Right atrium auricular region (tissue), 2 donors: ENCODE measurements around the gene CALCA. TPM values are rescaled to one million over a fixed set of nuclear protein-coding genes. Genes with fewer than 3 reads are reported as not detected.

ENCODE experiments used
- DNase-seq: peaks from one replicate; pipeline ENCODE4 v3.0.0-alpha.2; 2019; ENCODE audit warnings: low spot score
- H3K27ac ChIP-seq, 2 donors: fragments of 200-600 bp; sonication (generic); 1 replicate in 1 of 2; 2 replicates in 1 of 2; pipeline ENCODE4 v1.5.1; 2016 to 2019
- H3K27me3 ChIP-seq, 2 donors: fragments of 200-600 bp; sonication (generic); one replicate each; pipeline versions ENCODE4 v1.5.1 to v1.6.0; 2017 to 2019
- H3K36me3 ChIP-seq: fragments of 200-600 bp; sonication (generic); one replicate; pipeline ENCODE4 v1.5.1; 2016
- H3K4me1 ChIP-seq, 2 donors: fragments of 200-600 bp; sonication (generic); one replicate each; pipeline versions ENCODE4 v1.5.1 to v1.6.0; 2017 to 2019
- H3K4me3 ChIP-seq, 2 donors: fragments of 200-600 bp; sonication (generic); 1 replicate in 1 of 2; 2 replicates in 1 of 2; pipeline ENCODE4 v1.5.1; 2017 to 2019; ENCODE audit warnings: mild to moderate bottlenecking in 1 of 2, moderate library complexity in 1 of 2
- H3K9me3 ChIP-seq, 2 donors: fragments of 200-600 bp; sonication (generic); one replicate each; pipeline ENCODE4 v1.5.1; 2019
- total RNA-seq, 2 donors: library from RNA; depleted of rRNA; stranded (reverse); fragments of >200 nt; gene quantifications; one replicate each; pipeline ENCODE4 v1.1.0, GENCODE V29; 2016
- TF ChIP-seq, protein P1 (sequence below), 2 donors: fragments of 200-600 bp; sonication (generic); IDR thresholded peaks; one replicate each; pipeline ENCODE4 v1.5.1; 2019; ENCODE audit warnings: antibody characterized with exemption in 2 of 2

The CALCA gene
- total RNA-seq, 2 donors from 2014 or later: not detected

DNA sequence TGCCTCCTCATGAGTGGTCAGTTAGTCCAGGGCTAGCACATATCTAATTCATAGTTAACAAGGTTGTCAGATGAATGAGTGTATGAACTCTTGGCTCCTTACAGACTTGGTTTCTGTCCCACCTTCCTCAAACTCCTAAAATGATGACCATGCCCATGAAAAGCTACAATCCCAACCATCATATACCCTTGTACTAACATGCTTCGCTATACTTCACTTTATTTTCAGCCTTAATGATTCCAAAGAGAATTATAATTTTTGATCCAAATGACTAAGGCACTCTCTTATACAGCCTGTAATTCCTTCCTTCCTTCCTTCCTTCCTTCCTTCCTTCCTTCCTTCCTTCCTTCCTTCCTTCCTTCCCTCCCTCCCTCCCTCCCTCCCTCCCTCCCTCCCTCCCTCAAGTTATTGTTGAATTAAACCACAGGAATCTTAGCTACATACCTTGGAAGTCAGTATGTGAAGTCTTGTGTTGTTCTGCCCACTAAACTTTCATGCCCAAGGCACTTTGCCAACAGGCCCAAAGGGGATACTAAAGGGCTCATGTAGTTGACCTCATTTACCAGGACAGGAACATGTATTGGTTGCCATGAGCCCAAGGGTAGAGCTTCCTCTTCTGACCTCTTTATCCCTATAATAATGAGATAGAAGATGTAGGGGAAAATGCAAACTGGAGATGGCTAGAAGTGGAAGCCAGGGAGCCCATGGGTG lies 37.4 kb downstream of the CALCA start:
- Histone ChIP-seq H3K9me3 (no peaks in the 10 kb centered on the region), H3K4me3 (no peak overlapping the region), H3K4me1 (no peaks in the 10 kb centered on the region), H3K36me3 (no peaks in the 10 kb centered on the region), H3K27ac (no peak overlapping the region), H3K27me3 (no peaks in the 10 kb centered on the region)
- TF ChIP-seq, protein P1, sequence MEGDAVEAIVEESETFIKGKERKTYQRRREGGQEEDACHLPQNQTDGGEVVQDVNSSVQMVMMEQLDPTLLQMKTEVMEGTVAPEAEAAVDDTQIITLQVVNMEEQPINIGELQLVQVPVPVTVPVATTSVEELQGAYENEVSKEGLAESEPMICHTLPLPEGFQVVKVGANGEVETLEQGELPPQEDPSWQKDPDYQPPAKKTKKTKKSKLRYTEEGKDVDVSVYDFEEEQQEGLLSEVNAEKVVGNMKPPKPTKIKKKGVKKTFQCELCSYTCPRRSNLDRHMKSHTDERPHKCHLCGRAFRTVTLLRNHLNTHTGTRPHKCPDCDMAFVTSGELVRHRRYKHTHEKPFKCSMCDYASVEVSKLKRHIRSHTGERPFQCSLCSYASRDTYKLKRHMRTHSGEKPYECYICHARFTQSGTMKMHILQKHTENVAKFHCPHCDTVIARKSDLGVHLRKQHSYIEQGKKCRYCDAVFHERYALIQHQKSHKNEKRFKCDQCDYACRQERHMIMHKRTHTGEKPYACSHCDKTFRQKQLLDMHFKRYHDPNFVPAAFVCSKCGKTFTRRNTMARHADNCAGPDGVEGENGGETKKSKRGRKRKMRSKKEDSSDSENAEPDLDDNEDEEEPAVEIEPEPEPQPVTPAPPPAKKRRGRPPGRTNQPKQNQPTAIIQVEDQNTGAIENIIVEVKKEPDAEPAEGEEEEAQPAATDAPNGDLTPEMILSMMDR (IDR thresholded peaks at IDR 0.05): no peak
- no peak for DNase-seq

- peaks cover 0 to 6% of the 10 kb centered on the region in 2 donors for H3K9me3 ChIP-seq
- DNase-seq: no peak
- H3K36me3 ChIP-seq: no peaks in the 10 kb centered on the region
- no peak overlapping the region for H3K4me3 ChIP-seq
- no peak overlapping the region for H3K27ac ChIP-seq
- TF ChIP-seq, protein P1 (IDR thresholded peaks at IDR 0.05): no peak
- H3K4me1 ChIP-seq: no peaks in the 10 kb centered on the region
- no peaks in the 10 kb centered on the region for H3K27me3 ChIP-seq
Measured at GRCh38 chr11:14932447-14932846, 39.7 kb downstream of the CALCA start.

DNA sequence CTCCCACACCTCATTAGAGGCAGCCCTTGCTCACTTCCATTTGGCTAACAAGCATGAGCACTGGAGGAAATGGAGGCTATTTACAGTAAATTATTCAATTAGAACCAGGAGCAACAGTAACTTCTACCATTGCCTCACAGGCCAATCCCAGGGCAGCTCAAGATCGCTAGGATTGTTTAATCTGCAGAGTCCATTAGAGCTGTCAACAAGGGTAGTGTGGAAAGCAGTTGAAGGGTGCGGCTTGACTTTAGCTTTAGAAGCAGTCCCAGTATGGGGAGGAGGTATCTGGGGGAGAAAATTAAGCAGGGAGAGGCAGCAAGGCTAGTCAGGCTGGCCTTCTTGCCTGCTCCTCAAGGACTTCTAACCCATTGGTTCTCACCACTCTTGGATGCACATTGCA lies 41.8 kb downstream of the CALCA start:
- Histone ChIP-seq H3K4me3 (no peak overlapping the region), H3K27ac (no peak overlapping the region), H3K27me3 (no peaks in the 10 kb centered on the region), H3K9me3 (peaks cover 0 to 6% of the 10 kb centered on the region in 2 donors), H3K4me1 (no peaks in the 10 kb centered on the region), H3K36me3 (no peaks in the 10 kb centered on the region)
- no peak for DNase-seq
- TF ChIP-seq, protein P1 (IDR thresholded peaks at IDR 0.05): no peak

GRCh38 chr11:14927146-14927545 lies 45.0 kb downstream of the CALCA start:
- Histone ChIP-seq H3K4me3 (no peak overlapping the region), H3K4me1 (no peaks in the 10 kb centered on the region), H3K27ac (no peak overlapping the region), H3K27me3 (no peaks in the 10 kb centered on the region), H3K9me3 (peaks cover 0 to 6% of the 10 kb centered on the region in 2 donors), H3K36me3 (no peaks in the 10 kb centered on the region)
- DNase-seq: no peak
- TF ChIP-seq, protein P1 (IDR thresholded peaks at IDR 0.05): no peak

DNA sequence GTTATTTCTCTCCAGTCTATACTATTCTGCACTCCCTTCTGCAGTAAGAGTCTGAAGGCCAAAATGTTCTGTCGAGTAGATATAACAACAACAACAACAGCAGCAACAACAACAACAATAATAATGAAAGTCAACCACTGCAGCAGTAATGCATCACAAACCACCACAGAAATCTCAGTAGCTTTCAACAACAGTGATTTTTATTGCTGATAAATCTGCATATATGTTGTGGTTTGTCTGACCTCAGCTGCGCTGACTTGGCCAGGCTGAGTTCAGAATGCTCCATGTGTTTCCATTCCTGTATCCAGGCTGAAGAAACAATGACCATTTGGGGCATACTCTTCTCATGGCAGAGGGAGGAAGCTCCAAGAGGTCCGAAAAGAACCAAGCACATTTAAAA lies 47.8 kb downstream of the CALCA start:
- H3K4me1 ChIP-seq: no peaks in the 10 kb centered on the region
- no peaks in the 10 kb centered on the region for H3K36me3 ChIP-seq
- no peak overlapping the region for H3K27ac ChIP-seq
- TF ChIP-seq, protein P1 (IDR thresholded peaks at IDR 0.05): no peak
- no peaks in the 10 kb centered on the region for H3K27me3 ChIP-seq
- no peak for DNase-seq
- H3K9me3 ChIP-seq: peaks cover 0 to 6% of the 10 kb centered on the region in 2 donors
- no peak overlapping the region for H3K4me3 ChIP-seq

Other genes starting within 250 kb of the CALCA start
- gene CYP2R1, start 80.1 kb downstream of the CALCA start, total RNA-seq: 1 to 10 TPM; 7.6 to 9.3 TPM
- not detected for gene CALCB, start 101.2 kb upstream of the CALCA start, total RNA-seq
- 1 to 10 TPM in 1 of 2 donors, not detected in 1; 1.0 TPM for gene INSC, start 142.6 kb upstream of the CALCA start, total RNA-seq